ENCODE data around the gene TSPAN11.

DNA sequence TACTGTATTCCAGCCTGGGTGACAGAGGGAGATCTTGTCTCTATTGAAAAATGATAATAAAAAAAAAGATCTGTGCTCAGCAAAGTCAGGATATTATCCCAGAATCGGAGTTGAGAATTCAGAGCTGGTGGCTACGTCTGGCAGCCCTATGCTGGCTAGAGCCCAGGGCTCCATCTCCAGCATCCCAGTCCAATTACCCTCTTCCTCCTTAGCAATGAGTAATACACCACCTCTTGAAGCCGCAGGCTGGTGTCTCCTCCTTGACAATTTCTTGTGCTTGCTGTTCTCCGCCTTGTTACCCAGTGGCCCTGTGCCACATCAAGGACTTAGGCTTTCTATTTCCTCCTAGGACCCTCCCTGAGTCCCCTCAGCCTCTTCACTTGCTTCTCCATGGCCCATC lies 108.7 kb downstream of the TSPAN11 start:
- TF ChIP-seq ZNF232 (CRISPR knock-in tag; IDR thresholded peaks at IDR 0.05) (no peak), FOXK1 (CRISPR knock-in tag; IDR thresholded peaks at IDR 0.05) (no peak), ESRRA (CRISPR knock-in tag; IDR thresholded peaks at IDR 0.05; ENCODE audit: borderline replicate concordance) (no peak), MYBL2 (CRISPR knock-in tag; IDR thresholded peaks at IDR 0.05) (no peak), JAZF1 (CRISPR knock-in tag; IDR thresholded peaks at IDR 0.05) (no peak), CREM (CRISPR knock-in tag; IDR thresholded peaks at IDR 0.05) (no peak)
- TF ChIP-seq, protein P1, sequence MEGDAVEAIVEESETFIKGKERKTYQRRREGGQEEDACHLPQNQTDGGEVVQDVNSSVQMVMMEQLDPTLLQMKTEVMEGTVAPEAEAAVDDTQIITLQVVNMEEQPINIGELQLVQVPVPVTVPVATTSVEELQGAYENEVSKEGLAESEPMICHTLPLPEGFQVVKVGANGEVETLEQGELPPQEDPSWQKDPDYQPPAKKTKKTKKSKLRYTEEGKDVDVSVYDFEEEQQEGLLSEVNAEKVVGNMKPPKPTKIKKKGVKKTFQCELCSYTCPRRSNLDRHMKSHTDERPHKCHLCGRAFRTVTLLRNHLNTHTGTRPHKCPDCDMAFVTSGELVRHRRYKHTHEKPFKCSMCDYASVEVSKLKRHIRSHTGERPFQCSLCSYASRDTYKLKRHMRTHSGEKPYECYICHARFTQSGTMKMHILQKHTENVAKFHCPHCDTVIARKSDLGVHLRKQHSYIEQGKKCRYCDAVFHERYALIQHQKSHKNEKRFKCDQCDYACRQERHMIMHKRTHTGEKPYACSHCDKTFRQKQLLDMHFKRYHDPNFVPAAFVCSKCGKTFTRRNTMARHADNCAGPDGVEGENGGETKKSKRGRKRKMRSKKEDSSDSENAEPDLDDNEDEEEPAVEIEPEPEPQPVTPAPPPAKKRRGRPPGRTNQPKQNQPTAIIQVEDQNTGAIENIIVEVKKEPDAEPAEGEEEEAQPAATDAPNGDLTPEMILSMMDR (IDR thresholded peaks at IDR 0.05), result no peak
